K562 (cell line): ENCODE results near the gene FLT1. TPM values are rescaled to one million over a fixed set of nuclear protein-coding genes. Genes with fewer than 3 reads are reported as not detected.

Source experiments
- ARID1B ChIP-seq: fragments of 450-650 bp; IDR thresholded peaks from 2 replicates; pipeline ENCODE4 v1.6.1; 2016; ENCODE audit warnings: antibody characterized with exemption, mild to moderate bottlenecking, inconsistent platforms
- C11orf30 ChIP-seq: fragments of 450-650 bp; IDR thresholded peaks from 2 replicates; pipeline ENCODE4 v1.6.1; 2016; ENCODE audit warnings: low read depth, mild to moderate bottlenecking
- CAMTA2 ChIP-seq: fragments of 250-450 bp; sonication (Bioruptor Pico); conservative IDR thresholded peaks from 2 replicates; pipeline ENCODE4 v1.5.1; 2022
- CBFA2T2 ChIP-seq: fragments of 450-650 bp; conservative IDR thresholded peaks from 2 replicates; pipeline ENCODE4 v1.6.1; 2017; ENCODE audit warnings: mild to moderate bottlenecking
- CCNT2 ChIP-seq: IDR thresholded peaks from 2 replicates; pipeline ENCODE4 v1.6.1; 2011; ENCODE audit warnings: borderline replicate concordance, low read depth, mild to moderate bottlenecking, moderate library complexity, mixed read lengths, low read length; ENCODE audit not compliant: insufficient read length; ENCODE audit errors: extremely low read depth
- FOS ChIP-seq: IDR thresholded peaks from 3 replicates; pipeline ENCODE4 v1.6.1; 2011; ENCODE audit not compliant: insufficient read length; ENCODE audit errors: extremely low read depth
- IRF9 ChIP-seq: fragments of 450-650 bp; IDR thresholded peaks from 2 replicates; pipeline ENCODE4 v1.6.1; 2016; ENCODE audit warnings: missing biosample characterization, missing genetic modification characterization
- MAFG ChIP-seq: fragments of 450-650 bp; conservative IDR thresholded peaks from 2 replicates; pipeline ENCODE4 v1.6.1; 2016; ENCODE audit warnings: missing genetic modification characterization, missing compliant biosample characterization
- MCM5 ChIP-seq: fragments of 450-650 bp; IDR thresholded peaks from 2 replicates; pipeline ENCODE4 v1.6.1; 2016; ENCODE audit warnings: low read depth
- MLLT1 ChIP-seq, 2 experiments: fragments of 450-650 bp; IDR thresholded peaks; 2 replicates each; pipeline ENCODE4 v1.6.1; 2016
- MLX ChIP-seq, 2 experiments: fragments of 450-650 bp in 1 of 2; sonication (generic) in 1 of 2; formaldehyde crosslinking; conservative IDR thresholded peaks; 2 replicates each; pipeline versions ENCODE4 v1.4.0 to v1.8.1; 2020 to 2022; ENCODE audit warnings: mild to moderate bottlenecking in 1 of 2, missing genetic modification reagents in 1 of 2
- NCOA6 ChIP-seq: fragments of 450-650 bp; IDR thresholded peaks from 2 replicates; pipeline ENCODE4 v1.6.1; 2017; ENCODE audit warnings: mild to moderate bottlenecking
- NCOR1 ChIP-seq: fragments of 450-650 bp; IDR thresholded peaks from 2 replicates; pipeline ENCODE4 v1.6.1; 2016; ENCODE audit warnings: mild to moderate bottlenecking, moderate library complexity
- RCOR1 ChIP-seq, 2 experiments: IDR thresholded peaks; 2 replicates each; pipeline ENCODE4 v1.6.1; 2012; ENCODE audit warnings: low read depth in 2 of 2, low read length in 2 of 2, borderline replicate concordance in 1 of 2, improper control_type of control experiment in 1 of 2
- TCF3 ChIP-seq: sonication (generic); formaldehyde crosslinking; IDR thresholded peaks from 2 replicates; pipeline ENCODE4 v1.4.0; 2020; ENCODE audit warnings: mild to moderate bottlenecking, missing genetic modification reagents
- TOE1 ChIP-seq, 2 experiments: fragments of 450-650 bp in 1 of 2; sonication (generic) in 1 of 2; formaldehyde crosslinking in 1 of 2; IDR thresholded peaks; 2 replicates each; pipeline versions ENCODE4 v1.7.1 to v1.8.0; 2016 to 2022; ENCODE audit warnings: borderline replicate concordance in 2 of 2, mild to moderate bottlenecking in 2 of 2, antibody characterized with exemption in 1 of 2, inconsistent platforms in 1 of 2, low read depth in 1 of 2, missing genetic modification reagents in 1 of 2, moderate library complexity in 1 of 2
- YY1 ChIP-seq, 3 experiments: IDR thresholded peaks; 2 replicates each; pipeline ENCODE4 v1.6.1; 2011; ENCODE audit warnings: low read length in 2 of 3, mild to moderate bottlenecking in 2 of 3, moderate library complexity in 2 of 3, borderline replicate concordance in 1 of 3, control low read depth in 1 of 3, low read depth in 1 of 3; ENCODE audit not compliant: insufficient read depth in 3 of 3, insufficient replicate concordance in 2 of 3, control insufficient read depth in 1 of 3, insufficient read length in 1 of 3; ENCODE audit errors: extremely low read depth in 1 of 3
- ZC3H4 ChIP-seq: sonication (generic); formaldehyde crosslinking; IDR thresholded peaks from 2 replicates; pipeline ENCODE4 v1.9.0; 2021; ENCODE audit warnings: missing genetic modification reagents, borderline replicate concordance
- ZNF280A ChIP-seq: fragments of 450-650 bp; IDR thresholded peaks from 2 replicates; pipeline ENCODE4 v1.6.1; 2018; ENCODE audit warnings: mild to moderate bottlenecking, low read depth; ENCODE audit not compliant: partially characterized antibody
- ZNF316 ChIP-seq: fragments of 450-650 bp; IDR thresholded peaks from 2 replicates; pipeline ENCODE4 v1.6.1; 2016
- ZNF444 ChIP-seq: fragments of 250-450 bp; sonication (Bioruptor Pico); IDR thresholded peaks from 2 replicates; pipeline ENCODE4 v1.4.0; 2020; ENCODE audit warnings: mild to moderate bottlenecking, moderate library complexity
- ZNF696 ChIP-seq: fragments of 250-450 bp; sonication (Bioruptor Pico); conservative IDR thresholded peaks from 2 replicates; pipeline ENCODE4 v1.4.0; 2020; ENCODE audit warnings: mild to moderate bottlenecking, moderate library complexity
- ZNF717 ChIP-seq: fragments of 250-450 bp; sonication (Bioruptor Pico); IDR thresholded peaks from 2 replicates; pipeline ENCODE4 v1.5.0; 2021
- polyA plus RNA-seq, 8 experiments: library from polyadenylated mRNA; depleted of rRNA in 4 of 8; stranded (reverse) in 5 of 8; unstranded in 3 of 8; fragments of >200 nt; fragmentation: Nextera tagmentation in 2 of 8; fragmentation: Illumina TruSeq in 1 of 8; extraction: Ambion mirVana in 2 of 8; extraction: Trizol in 1 of 8; gene quantifications; 2 replicates each; pipeline versions ENCODE4 v1.2.1 to v1.2.3, GENCODE V29; 2011 to 2014; ENCODE audit warnings: inconsistent platforms in 1 of 8, missing spikeins in 1 of 8
- total RNA-seq, 7 experiments: library from RNA; depleted of rRNA in 6 of 7; stranded (reverse); fragments of >200 nt in 6 of 7; fragmentation: Illumina TruSeq in 2 of 7; extraction: Trizol in 2 of 7; gene quantifications; 2 replicates each; pipeline versions ENCODE4 v1.2.1 to v1.2.3, GENCODE V29; 2011 to 2021; ENCODE audit warnings: low replicate concordance in 1 of 7

Gene FLT1
- total and polyA plus RNA-seq, 9 of the 15 experiments (the other 6 are each of a cell fraction or from before 2014, with no cell fraction given) = 0.01 to 2.0 (median 0.22) TPM

- no peak for TF ChIP-seq MLX (CRISPR knock-in tag; conservative IDR thresholded peaks at IDR 0.05)
- TF ChIP-seq IRF9 = no peak
- peak in 1 of 2 experiments; percentile 54; a peak in 1 of 4 replicates for TF ChIP-seq RCOR1 (IDR thresholded peaks at IDR 0.05; ENCODE audit: borderline replicate concordance in 1 of 2, low read depth in 2 of 2, low read length in 2 of 2)
- no peak for TF ChIP-seq ZNF696
- peak; percentile 74 for TF ChIP-seq TCF3 (CRISPR knock-in tag)
- no peak for TF ChIP-seq FOS
- TF ChIP-seq ZNF316 = peak; percentile 67; the same call in 1 of the 2 replicates
- TF ChIP-seq ZNF444 = no peak
- TF ChIP-seq CAMTA2 (CRISPR knock-in tag) = no peak
- 0 out of 2 replicates have a peak, but pooled peaks have one; percentile 31 for TF ChIP-seq MAFG (tag)
- TF ChIP-seq NCOR1 = peak; percentile 40; the same call in 1 of the 2 replicates
- TF ChIP-seq CCNT2 = no peak
- TF ChIP-seq ARID1B = peak; percentile 53; the same call in 1 of the 2 replicates
- TF ChIP-seq C11orf30 = peak; percentile 55
- TF ChIP-seq YY1 (IDR thresholded peaks at IDR 0.05; ENCODE audit: borderline replicate concordance in 1 of 3, control insufficient read depth in 1 of 3, extremely low read depth in 1 of 3, insufficient read depth in 3 of 3, insufficient read length in 1 of 3, insufficient replicate concordance in 2 of 3, low read depth in 1 of 3, low read length in 2 of 3) = no peak
- TF ChIP-seq MCM5 = no peak
- no peak for TF ChIP-seq ZNF280A
- TF ChIP-seq NCOA6 = no peak
- TF ChIP-seq TOE1 (IDR thresholded peaks at IDR 0.05; ENCODE audit: borderline replicate concordance) = no peak
- no peak for TF ChIP-seq TOE1 (CRISPR knock-in tag; IDR thresholded peaks at IDR 0.05; ENCODE audit: borderline replicate concordance, low read depth)
- TF ChIP-seq CBFA2T2 = peak; percentile 32; the same call in 1 of the 2 replicates
- no peak for TF ChIP-seq ZNF717 (CRISPR knock-in tag)
- no peak for TF ChIP-seq ZC3H4 (CRISPR knock-in tag)
- no peak for TF ChIP-seq MLLT1 (IDR thresholded peaks at IDR 0.05)
Measured at GRCh38 chr13:28497143-28497876, 2.4 kb upstream of the FLT1 start (continued).
